IPS-NIHi11 (cell line): Measurements from ENCODE around the gene KIAA0319L.
"Not testable (repeated sequence)": the region's sequence is repeated elsewhere in the genome, so short reads cannot be mapped to it uniquely, and the experiment has no call there.

Experiments used
- DNase-seq: peaks from one replicate; pipeline ENCODE4 v3.0.0; 2012; ENCODE audit warnings: mixed read lengths, low spot score

Gene KIAA0319L

DNA sequence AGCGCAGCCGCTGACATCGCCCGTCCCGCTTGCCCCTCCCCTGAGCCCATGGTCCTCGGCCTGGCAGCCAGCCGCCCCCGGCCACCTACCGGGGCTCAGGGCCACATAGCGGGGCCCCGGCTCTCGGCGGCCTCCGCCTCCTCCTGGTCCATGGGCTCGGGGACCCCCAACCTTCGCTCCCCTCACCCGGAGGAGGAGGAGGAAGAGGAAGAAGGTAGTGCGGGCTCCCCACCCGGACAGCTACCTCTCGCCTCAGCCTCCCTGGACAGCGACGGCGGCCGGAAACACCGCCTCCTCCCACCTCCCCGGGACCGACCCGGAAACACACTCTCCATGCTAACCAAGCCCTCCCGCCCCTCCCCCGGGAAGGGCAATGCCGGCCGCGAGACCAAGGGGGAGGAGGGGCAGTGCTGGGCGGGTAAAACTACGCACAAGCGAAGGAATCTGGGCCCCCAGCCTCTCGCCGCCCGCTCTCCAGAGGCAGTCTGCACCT is at the start of gene KIAA0319L:
TSS of gene KIAA0319L (minus strand) at position 286 of the 493 bp plus-strand sequence. CDS start 2,912 bp downstream, outside the sequence.
- peak; percentile 87 for DNase-seq

DNA sequence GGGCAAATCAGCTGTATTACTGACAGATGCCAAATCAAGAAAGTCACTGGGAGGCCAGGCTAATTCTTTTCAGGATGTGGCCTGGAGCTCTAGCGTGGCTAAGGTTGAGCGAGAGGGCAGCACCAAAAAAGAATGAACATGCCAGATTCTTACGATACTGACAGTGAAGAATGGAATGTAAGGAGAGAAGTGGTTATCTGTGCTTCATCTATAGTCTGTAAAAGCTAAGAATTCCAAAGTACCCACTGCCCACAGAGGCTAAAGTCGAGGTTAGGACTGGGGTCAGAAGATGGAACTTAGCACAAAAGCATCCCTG is 48.6 kb upstream of the KIAA0319L start:
- no peak for DNase-seq

DNA sequence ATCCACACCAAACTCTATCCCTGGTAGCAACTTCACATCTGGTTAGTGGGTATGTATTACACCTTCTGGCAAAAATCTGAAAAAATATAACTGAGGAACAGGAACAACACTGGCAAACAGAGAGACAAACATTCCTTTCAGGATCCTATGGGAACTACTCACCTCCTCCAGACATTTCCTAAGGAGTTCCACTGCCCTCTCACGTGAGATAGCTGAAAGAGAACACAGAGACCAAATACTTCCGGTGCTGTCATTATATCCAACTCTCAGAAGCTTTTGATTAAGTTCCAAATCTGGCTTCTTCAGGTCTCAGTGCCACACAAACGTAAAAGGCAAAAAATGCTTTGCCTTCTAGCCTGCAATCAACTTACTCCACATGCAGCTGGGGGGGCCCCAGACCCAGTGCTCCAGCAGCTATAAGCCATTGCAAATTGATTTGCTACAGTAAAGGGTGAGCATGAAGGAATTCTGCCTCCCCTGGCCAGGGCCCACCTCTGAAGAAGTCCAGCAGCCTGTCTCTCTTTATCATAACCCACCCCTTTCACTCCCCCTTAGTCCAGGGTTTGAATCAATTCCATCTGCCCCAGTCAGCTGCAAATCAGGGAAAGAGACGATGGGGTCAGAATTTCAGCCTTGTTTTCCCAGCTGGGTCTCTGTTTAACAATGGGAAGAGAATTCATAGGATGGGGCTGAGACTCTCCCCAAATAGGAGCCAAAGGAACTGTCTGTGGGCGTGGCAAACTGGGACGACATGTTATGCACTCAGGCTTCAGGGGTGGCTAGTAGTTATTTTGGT is 48.1 kb upstream of the KIAA0319L start:
- no peak for DNase-seq

DNA sequence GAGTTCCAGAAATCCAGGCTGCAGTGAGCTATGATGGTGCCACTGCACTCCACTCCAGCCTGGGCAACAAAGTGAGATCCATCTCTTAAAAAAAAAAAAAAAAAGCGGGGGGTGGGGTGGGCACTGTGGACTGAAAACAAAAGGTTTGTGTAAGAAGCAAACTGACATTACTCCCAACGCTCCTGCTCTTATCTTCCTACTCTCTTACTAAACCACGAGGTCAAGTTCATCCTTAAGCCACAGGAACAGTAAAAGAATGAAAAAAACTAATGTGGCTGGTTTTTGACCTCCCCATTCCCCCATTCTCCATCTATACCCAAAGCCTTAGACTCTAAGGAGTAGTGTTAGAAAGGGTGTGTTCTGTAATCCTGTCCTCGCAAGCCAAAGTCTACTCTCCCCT is 46.7 kb upstream of the KIAA0319L start:
- no peak for DNase-seq

DNA sequence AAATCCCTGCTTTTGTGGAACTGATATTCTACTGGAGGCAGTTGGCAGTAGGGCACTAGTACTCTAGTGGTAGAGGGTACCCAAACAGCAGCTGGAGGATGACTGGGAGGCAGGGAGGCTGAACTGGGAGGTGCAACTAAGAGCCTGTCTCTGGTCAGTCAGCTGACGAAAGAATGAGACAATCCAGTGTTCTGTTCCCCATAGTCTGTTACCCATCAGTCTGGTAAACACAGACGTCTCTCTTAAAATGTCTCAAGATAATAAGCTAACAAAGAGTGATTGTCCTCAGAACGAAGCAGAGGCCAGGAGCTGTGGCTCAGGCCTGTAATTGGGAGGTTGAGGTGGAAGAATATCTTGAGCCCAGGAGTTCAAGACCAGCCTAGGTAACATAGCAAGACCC is 46.3 kb upstream of the KIAA0319L start:
- no peak for DNase-seq

DNA sequence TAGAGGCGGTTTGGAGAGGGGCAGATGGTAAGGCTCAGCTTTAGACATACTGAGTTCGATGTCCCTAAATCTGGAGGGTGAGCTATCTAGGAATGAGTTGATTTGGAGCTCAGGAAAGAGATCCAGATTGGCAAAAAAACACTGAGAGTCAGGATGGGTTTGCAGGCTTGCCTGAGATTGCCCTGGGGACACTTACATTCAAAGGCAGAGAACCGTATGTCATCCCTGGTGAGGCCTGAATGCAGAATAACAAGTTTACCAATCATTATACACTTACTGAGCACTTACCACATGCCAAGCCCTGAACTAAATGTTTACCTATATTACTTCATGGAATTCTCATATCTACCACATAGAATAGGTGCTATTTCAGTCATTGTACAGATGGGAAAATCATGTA is 43.4 kb upstream of the KIAA0319L start:
- no peak for DNase-seq

DNA sequence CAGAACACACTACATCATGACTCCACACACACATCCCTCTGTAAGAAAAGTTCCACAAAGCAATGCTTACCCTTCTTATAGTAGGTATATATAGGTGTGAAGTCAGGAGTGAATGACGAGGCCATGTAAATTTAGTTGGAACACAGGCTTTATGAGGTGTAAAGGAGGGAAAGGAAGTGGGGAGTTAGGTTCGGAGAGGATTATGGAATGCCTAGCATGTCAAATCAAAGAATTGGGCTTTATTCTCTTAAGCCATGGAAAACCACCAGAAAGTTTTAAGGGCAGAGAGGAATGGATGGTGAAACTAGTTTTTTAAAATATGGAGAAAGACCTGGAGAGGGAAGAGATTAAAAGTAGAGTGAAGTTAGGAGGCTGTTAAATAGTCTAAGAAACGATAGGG is 42.2 kb upstream of the KIAA0319L start:
- DNase-seq: no peak

DNA sequence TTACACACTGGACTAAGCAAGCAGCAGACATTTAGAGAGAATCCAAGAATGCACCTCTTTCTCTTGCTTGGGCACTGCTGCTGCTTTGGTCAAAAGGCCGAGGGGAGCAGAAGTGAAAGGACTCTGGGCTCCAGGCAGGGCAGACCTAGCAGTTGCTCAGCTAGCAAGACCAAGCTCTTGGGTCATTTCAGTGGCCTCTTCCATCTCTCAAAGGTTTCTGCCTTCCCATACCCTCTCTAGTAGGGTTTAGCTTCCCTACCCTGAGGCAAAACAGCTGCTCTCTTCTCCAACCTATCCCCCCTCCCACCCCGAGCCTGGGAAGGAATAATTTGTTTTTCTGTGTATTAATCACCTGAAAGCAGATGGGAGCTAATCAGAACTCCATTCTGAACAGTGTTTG is 41.7 kb upstream of the KIAA0319L start:
- DNase-seq: no peak

DNA sequence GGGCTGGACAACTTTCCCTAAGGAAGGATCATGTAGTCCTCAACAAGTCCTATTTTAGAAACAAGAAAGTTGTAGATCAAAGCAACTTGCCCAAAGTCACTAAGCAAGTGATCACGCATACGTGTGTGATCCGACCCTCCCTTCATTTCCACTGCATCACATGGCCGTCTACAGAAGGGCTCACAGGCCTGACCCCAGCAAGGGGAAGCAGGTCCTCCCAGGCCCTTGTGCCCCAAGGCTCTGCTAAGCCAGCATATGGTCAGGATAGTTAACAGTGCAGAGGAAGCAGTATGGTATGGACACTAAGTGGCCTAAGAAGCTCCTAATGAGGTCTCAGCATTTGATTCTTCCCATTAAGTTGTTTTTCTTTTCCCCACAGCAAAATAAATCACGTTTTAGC is 40.7 kb upstream of the KIAA0319L start:
- no peak for DNase-seq

DNA sequence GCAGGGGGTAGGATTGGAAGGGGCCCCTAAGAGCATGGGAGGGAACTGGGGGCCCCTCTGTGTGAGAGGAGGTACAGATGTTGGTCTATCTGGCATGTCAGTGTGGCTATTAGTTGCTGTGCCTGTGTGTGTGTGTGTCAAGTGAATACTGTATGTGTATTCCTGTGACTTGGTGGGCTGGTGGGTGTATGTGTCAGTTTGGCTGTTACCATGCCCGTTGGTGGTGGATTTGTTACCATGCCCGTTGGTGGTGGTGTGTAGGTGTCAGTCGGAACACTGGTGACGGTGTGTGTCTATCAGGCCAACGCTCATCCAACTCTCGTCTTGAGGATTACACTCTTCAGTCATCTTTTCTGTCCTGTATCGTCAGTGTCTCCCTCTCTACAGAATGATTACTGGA is 38.5 kb upstream of the KIAA0319L start:
- no peak for DNase-seq

DNA sequence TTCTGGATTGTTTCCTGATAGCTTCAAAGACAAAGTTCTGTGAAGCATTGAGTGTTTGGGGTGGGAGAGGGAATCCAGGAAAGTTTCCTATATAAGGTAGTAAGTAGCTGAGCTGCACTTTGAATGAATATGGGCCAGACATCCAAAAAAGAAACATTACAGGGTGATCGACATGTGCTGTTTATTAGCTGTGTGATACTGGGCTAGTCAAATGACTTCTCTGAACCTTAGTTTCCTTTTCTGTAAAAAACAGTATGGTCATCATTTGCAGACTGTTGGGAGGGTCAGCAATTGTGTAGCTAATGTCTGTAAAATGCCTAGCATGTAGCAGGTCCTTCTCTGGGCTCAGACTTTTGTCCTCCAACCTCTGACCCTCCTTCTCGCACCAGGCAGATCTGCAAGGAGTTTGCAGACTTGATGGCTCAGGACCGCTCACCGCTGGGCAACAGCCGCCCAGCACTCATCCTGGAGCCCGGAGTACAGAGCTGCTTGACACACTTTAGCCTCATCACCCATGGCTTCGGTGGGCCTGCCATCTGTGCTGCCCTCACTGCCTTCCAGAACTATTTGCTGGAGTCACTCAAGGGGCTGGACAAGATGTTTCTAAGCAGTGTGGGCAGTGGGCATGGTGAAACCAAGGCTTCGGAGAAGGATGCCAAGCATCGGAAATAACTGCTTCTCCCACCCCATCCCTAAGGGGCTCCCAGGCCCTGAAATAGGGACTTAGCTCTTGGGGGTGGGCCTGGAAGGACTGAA is 37.0 kb upstream of the KIAA0319L start:
- no peak for DNase-seq

DNA sequence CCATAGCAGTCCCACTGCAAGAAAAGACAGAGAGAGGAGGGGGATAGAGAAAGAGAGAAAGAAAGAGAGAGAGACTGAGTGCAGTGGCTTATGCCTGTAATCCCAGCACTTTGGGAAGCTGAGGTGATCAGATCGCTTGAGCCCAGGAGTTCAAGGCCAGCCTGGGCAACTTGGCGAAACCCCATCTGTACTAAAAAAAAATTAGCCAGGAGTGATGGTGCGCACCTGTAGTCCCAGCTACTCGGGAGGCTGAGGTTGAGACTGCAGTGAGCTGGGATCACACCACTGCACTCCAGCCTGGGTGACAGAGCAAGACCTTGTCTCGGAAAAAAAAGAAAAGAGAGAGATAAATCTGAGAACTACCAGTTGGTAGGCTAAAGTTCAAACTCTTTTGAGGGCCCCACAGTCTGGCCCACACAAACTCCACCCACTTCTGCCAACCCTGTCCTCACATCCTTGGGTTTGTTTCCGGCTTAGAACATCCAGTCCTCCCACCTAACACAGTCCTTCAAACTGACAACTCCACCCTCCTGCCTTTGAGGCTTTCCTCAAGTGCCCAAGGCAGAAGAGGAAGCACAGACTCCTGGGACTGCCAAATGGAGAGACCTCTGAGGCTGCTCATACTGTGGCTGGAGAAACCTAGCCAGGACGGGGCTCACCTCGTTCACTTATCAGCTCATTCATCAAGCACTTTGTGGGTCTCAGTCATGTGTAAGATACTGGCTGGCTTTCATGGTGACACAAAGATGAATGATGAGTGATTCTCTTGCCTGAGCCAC is 36.0 kb upstream of the KIAA0319L start:
- no peak for DNase-seq

DNA sequence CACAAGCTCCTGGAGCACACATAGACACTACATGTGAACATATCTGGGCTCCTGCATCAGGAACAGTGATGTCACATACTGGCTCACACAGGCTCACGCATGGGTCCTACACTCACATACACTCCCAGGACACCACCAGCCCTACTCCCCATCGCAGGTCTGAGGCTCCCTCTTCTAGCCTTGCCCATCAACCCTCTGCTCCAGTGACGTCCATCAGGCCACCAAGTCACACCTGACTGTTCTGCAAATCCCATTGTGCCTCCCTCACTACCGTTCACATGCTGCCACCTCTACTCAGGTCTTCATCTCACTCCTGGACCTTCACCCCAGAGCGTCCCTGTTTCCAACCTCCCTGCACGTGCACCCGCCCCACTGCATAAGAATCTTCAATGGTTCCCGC is 34.0 kb upstream of the KIAA0319L start:
- no peak for DNase-seq

DNA sequence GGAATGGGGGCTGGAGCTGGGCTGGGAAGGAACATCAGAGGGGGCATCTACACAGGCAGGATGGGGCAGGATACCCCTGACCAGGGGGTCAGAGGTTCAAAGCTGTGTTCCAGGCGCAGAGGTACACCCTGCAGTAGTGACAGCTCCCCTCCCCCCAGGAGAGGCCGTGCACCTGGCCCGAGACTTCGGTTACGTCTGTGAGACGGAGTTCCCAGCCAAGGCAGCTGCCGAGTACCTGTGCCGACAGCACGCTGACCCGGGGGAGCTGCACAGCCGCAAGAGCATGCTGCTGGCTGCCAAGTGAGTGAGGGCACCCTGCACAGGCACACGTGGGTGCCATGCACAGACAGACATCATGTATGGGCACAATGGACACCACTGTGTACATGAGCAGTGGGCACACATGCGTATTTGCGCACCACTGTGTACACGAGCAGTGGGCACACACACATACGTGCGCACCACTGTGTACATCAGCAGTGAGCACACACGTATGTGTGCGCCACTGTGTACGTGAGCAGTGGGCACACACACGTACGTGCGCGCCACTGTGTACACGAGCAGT is 33.4 kb upstream of the KIAA0319L start:
- DNase-seq: no peak

DNA sequence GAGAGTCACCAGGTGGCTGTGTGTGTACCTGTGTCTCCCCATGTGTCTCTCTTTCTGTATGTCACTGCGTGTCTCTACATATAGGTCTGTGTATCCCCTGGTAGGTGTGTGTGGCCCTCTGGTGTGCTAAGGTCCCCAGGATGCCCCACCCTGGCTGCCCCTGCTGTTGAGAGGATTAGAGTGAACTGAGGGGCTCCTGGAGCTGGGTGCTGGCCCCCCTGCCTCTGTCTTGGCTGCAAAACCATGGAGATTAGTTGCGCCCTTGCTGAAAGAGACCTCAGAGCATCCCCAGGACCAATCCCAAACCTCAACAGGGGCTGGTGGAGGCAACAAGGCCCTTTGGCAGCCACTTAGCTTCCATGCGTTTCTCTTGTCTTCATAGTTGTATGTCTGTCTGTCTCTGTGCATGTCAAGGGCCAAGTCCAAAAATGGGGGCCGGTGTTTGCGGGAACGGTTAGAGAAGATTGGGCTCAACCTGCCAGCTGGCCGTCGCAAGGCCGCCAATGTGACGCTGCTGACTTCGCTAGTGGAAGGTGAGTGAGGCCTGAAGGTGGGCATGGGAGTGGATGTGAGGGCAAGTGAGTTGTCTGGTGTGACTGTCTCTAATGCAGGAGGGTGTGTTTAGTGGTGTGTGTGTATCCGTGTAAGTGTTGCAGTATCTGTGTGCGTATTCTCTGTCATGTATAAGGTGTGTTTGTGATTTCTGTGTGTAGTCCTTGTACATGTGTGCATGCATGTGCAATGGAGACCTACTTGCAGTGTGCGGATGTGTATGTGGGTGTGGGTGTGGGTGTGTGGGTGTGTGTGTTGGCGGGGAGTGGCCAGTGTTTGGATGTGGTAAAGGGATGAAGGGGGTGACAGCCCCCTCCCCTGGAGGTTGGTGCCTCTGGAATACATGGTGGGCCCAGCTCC is 32.6 kb upstream of the KIAA0319L start:
- no peak for DNase-seq

DNA sequence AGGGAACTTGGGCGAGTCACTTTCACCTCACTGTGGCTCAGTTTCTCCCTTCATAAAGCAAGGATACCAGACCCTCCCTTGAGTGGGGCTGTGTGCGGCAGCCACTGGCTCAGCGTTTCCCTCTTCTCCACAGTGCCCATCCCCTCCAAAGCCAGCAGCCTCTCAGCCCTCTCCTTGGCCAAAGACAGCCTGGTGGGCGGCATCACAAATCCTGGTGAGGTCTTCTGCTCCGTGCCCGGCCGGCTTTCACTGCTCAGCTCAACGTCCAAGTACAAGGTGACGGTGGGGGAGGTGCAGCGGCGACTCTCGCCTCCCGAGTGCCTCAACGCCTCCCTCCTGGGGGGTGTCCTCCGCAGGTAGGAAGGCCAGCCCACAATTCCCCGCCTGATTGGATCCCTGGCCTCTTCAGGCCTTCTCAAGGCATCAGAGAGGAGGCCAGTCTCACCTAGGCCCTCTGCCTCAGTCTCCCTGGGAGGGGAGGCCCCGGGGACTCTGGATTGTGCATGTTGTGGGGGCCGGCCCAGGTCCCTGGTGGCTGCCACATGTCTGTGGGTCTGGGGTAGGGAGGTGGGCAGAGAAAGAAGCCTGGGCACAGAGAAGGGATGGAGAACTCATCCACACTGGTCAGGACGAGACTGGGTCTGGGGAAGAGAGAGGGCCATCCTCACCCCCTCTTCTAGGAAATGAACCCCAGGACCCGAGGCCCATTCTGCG is 31.2 kb upstream of the KIAA0319L start:
- DNase-seq: no peak

DNA sequence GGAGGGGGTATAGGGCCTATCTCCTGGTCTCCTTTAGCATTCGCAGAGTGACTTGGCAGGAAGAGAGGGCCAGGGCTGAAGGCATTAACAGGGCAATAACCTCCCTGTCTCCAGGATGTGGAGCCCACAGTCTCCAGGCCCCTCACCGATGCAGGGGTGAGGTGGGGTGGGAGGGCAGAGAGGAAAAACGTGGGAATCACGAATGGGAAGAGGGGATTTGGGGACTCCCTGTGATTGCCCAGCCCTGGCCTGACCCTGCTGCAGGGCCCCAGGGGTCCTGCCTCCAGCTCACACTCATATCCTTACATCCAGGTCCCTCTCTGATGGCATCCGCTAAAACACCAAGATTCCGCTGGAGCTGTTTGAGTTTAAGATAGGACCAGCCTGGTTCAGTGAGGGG is 30.5 kb upstream of the KIAA0319L start:
- no peak for DNase-seq

DNA sequence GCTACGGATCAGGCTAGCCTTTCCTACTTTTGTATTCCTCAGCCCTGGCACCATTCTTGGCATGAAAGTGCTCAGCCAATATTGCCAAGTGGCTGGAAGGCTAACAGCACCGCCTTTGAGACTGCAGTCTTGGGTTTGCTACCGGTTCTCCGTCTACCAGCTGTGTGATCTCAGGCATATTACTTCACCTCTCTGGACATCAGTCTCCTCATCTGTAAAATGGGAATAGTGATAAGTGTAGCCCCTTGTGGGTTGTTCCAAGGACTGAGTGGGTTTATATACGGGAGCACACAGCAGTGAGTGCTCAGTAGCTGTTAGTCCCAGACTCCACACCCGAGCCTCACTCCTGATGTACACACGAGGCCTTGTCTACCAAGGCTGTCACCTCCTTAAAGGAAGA is 29.6 kb upstream of the KIAA0319L start:
- no peak for DNase-seq

DNA sequence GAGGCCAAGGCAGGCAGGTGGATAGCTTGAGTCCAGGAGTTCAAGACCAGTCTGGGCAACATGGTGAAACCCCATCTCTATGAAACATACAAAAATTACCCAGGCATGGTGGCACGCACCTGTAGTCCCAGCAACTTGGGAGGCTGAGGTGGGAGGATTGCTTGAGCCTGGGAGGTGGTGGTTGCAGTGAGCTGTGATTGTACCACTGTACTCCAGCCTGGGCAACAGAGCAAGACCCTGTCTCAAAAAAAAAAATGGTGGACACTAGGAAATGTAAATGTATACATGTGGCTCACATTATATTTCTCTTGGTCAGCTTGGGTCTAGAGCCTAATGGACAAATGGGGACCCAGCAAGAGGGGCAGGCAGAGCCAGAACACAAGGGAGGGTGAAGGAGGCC is 28.6 kb upstream of the KIAA0319L start:
- DNase-seq: not testable (repeated sequence)

DNA sequence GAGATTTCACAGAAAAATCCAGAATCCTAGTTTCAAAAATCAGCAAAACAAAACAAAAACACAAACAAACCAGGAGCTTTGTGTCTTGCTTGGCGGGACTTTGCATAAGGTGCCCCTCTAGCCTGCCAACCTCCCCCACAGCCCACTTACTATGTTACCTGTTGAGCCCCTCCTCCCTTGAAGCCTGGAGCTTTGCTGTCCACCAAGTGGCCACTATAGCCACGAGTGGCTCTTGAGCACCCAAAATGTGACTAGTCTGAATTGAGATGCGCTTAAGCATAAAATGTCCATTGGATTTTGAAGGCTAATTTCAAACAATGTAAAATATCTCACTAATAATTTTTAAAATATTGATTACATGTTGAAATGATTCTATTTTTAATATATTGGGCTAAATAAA is 28.1 kb upstream of the KIAA0319L start:
- no peak for DNase-seq

DNA sequence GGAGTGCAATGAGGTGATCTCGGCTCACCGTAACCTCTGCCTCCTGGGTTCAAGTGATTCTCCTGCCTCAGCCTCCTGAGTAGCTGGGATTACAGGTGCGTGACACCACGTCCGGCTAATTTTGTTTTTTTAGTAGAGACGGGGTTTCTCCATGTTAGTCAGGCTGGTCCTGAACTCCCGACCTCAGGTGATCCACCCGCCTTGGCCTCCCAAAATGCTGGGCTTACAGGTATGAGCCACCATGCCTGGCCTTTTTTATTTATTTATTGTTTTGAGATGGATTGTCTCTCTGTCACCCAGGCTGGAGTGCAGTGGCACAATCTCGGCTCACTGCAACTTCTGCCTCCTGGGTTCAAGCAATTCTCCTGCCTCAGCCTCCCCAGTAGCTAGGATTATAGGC is 24.4 kb upstream of the KIAA0319L start:
- DNase-seq: not testable (repeated sequence)
